GM13977 (cell line): ENCODE data around the gene TPM4.
"Not testable (repeated sequence)": the region's sequence is repeated elsewhere in the genome, so short reads cannot be mapped to it uniquely, and the experiment has no call there.

Experiments used
- DNase-seq: peaks from one replicate; pipeline ENCODE4 v3.0.0; 2012; ENCODE audit warnings: low spot score
- CTCF ChIP-seq: IDR thresholded peaks from 2 replicates; pipeline ENCODE4 v1.5.1; 2012; ENCODE audit warnings: mild to moderate bottlenecking, control low read depth; ENCODE audit not compliant: insufficient read depth; ENCODE audit errors: extremely low read depth, missing control alignments
- in situ Hi-C: fragments of 300-500 bp; cut with MboI; formaldehyde crosslinking; loops from one replicate; pipeline ENCODE4 v1.12.0; 2022; ENCODE audit warnings: low sequenced_read_pairs, low pct_unique_long_range_greater_than_20kb, mixed read lengths, inconsistent platforms; ENCODE audit not compliant: unreplicated experiment

TPM4 gene

GRCh38 chr19:16091546-16092475, 15.5 kb downstream of the TPM4 start:
- TF ChIP-seq CTCF = no peak
- in situ Hi-C loops = no loop called here
- no peak for DNase-seq

- in situ Hi-C loops = no loop called here
- TF ChIP-seq CTCF = no peak
- DNase-seq = no peak
These were observed 18.2 kb downstream of the TPM4 start for GRCh38 chr19:16094360-16095070.

- no peak for TF ChIP-seq CTCF
- in situ Hi-C loops = no loop called here
- DNase-seq = no peak
These were observed 18.8 kb downstream of the TPM4 start for GRCh38 chr19:16095071-16095571.

GRCh38 chr19:16096280-16096855, 20.1 kb downstream of the TPM4 start:
- TF ChIP-seq CTCF = no peak
- in situ Hi-C loops = no loop called here
- no peak for DNase-seq

- in situ Hi-C loops = no loop called here
- no peak for TF ChIP-seq CTCF
- DNase-seq = no peak
These were observed 22.1 kb downstream of the TPM4 start for GRCh38 chr19:16098416-16098768.

- in situ Hi-C loops = no loop called here
- no peak for TF ChIP-seq CTCF
- DNase-seq = no peak
These were observed 22.5 kb downstream of the TPM4 start for GRCh38 chr19:16098821-16099220.

GRCh38 chr19:16099314-16099965, 23.1 kb downstream of the TPM4 start:
- in situ Hi-C loops, DNase-seq: not testable (repeated sequence)
